Neutrophil (primary cell): ENCODE measurements around the gene TOMM70.

Experiments used
- H3K27ac ChIP-seq: fragments of 200-600 bp; sonication (generic); 2 replicates; pipeline ENCODE4 v1.5.1; 2016; ENCODE audit warnings: mild to moderate bottlenecking, moderate library complexity
- H3K27me3 ChIP-seq: fragments of 200-600 bp; sonication (generic); 2 replicates; pipeline ENCODE4 v1.6.0; 2016; ENCODE audit warnings: mild to moderate bottlenecking
- H3K36me3 ChIP-seq: fragments of 200-600 bp; sonication (generic); 2 replicates; pipeline ENCODE4 v1.5.1; 2017
- H3K4me1 ChIP-seq, 2 experiments: fragments of 200-600 bp in 1 of 2; sonication (generic) in 1 of 2; 1 replicate in 1 of 2; 2 replicates in 1 of 2; pipeline versions ENCODE4 v1.5.1 to v1.6.1; 2013 to 2016; ENCODE audit warnings: low read depth in 1 of 2, low read length in 1 of 2, mild to moderate bottlenecking in 1 of 2, moderate library complexity in 1 of 2; ENCODE audit not compliant: control insufficient read depth in 1 of 2, insufficient read depth in 1 of 2
- H3K4me3 ChIP-seq, 2 experiments: fragments of 200-600 bp in 1 of 2; sonication (generic) in 1 of 2; 1 replicate in 1 of 2; 2 replicates in 1 of 2; pipeline ENCODE4 v1.5.1; 2013 to 2016; ENCODE audit warnings: low read depth in 1 of 2, low read length in 1 of 2, mild to moderate bottlenecking in 1 of 2, moderate library complexity in 1 of 2
- H3K9me3 ChIP-seq: fragments of 200-600 bp; sonication (generic); 2 replicates; pipeline ENCODE4 v1.5.1; 2016
- TF ChIP-seq, protein P1 (sequence below): fragments of 200-600 bp; sonication (generic); IDR thresholded peaks from 2 replicates; pipeline ENCODE4 v1.5.1; 2016; ENCODE audit warnings: antibody characterized with exemption

The TOMM70 gene

DNA sequence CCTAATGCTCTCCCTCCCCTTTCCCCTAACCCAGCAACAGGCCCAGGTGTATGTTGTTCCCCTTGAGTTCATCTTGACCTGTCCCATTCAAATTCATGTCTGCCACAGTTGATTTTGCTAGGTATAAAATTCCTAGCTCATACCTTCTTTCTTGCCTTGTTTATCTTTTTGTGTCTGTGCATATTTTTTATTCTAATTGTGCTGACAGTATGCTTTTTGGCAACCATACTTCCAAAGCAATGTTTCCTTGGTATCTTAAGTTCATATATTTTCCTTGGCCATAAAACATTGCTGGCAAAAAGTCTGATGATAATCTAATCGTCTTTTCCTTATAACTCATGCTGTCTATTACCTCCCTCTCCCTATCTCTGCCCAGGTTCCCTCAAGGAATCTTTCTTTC is 16.0 kb upstream of the TOMM70 start:
- Histone ChIP-seq H3K4me1 (no peaks in the 10 kb centered on the region), H3K27ac (no peak overlapping the region), H3K4me3 (no peak overlapping the region), H3K36me3 (no peaks in the 10 kb centered on the region), H3K9me3 (no peaks in the 10 kb centered on the region), H3K27me3 (no peaks in the 10 kb centered on the region)
- TF ChIP-seq, protein P1, sequence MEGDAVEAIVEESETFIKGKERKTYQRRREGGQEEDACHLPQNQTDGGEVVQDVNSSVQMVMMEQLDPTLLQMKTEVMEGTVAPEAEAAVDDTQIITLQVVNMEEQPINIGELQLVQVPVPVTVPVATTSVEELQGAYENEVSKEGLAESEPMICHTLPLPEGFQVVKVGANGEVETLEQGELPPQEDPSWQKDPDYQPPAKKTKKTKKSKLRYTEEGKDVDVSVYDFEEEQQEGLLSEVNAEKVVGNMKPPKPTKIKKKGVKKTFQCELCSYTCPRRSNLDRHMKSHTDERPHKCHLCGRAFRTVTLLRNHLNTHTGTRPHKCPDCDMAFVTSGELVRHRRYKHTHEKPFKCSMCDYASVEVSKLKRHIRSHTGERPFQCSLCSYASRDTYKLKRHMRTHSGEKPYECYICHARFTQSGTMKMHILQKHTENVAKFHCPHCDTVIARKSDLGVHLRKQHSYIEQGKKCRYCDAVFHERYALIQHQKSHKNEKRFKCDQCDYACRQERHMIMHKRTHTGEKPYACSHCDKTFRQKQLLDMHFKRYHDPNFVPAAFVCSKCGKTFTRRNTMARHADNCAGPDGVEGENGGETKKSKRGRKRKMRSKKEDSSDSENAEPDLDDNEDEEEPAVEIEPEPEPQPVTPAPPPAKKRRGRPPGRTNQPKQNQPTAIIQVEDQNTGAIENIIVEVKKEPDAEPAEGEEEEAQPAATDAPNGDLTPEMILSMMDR = no peak

- H3K4me1 ChIP-seq = no peaks in the 10 kb centered on the region
- no peak overlapping the region for H3K4me3 ChIP-seq
- no peak overlapping the region for H3K27ac ChIP-seq
- TF ChIP-seq, protein P1 = no peak
- H3K27me3 ChIP-seq = no peaks in the 10 kb centered on the region
- no peaks in the 10 kb centered on the region for H3K36me3 ChIP-seq
- no peaks in the 10 kb centered on the region for H3K9me3 ChIP-seq
Measured at GRCh38 chr3:100416176-100416575, 15.3 kb upstream of the TOMM70 start.

- H3K27ac ChIP-seq = no peak overlapping the region
- no peaks in the 10 kb centered on the region for H3K36me3 ChIP-seq
- TF ChIP-seq, protein P1 = no peak
- no peak overlapping the region for H3K4me3 ChIP-seq
- H3K27me3 ChIP-seq = no peaks in the 10 kb centered on the region
- no peaks in the 10 kb centered on the region for H3K9me3 ChIP-seq
- no peaks in the 10 kb centered on the region for H3K4me1 ChIP-seq
Measured at GRCh38 chr3:100413613-100414012, 12.7 kb upstream of the TOMM70 start.

DNA sequence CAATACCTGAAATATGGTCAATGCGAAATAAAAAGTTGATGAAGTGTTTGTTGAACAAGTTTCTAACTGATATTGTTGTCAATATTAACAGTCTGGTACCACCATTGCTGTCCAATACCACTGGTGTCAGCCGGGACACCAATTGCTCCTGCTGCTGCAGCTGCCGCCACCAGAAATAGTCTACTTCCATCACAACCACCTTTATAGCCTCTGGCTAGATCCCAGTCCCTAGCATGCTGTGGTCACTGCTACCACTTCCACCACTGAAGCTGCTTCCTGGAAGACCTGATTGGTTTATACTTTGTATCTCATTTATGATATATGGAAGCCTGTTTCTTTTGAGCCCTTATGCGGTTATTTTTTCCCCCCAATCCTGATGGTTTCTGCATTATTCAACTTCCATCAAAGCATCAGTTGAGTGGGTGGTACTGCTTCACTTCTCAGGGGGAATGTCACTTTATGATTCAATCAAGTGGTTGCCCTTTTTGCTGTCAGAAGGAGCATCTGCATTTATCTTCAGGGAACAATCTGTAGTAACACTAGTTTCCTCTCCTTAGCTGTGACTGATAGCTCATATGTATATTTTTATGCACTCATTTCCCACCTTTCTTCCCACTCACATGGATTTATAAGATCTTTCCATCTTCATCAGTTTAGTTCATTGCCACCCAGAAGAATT is 12.2 kb upstream of the TOMM70 start:
- TF ChIP-seq, protein P1 = no peak
- H3K4me1 ChIP-seq = no peaks in the 10 kb centered on the region
- no peaks in the 10 kb centered on the region for H3K36me3 ChIP-seq
- no peak overlapping the region for H3K4me3 ChIP-seq
- H3K9me3 ChIP-seq = no peaks in the 10 kb centered on the region
- no peak overlapping the region for H3K27ac ChIP-seq
- no peaks in the 10 kb centered on the region for H3K27me3 ChIP-seq

DNA sequence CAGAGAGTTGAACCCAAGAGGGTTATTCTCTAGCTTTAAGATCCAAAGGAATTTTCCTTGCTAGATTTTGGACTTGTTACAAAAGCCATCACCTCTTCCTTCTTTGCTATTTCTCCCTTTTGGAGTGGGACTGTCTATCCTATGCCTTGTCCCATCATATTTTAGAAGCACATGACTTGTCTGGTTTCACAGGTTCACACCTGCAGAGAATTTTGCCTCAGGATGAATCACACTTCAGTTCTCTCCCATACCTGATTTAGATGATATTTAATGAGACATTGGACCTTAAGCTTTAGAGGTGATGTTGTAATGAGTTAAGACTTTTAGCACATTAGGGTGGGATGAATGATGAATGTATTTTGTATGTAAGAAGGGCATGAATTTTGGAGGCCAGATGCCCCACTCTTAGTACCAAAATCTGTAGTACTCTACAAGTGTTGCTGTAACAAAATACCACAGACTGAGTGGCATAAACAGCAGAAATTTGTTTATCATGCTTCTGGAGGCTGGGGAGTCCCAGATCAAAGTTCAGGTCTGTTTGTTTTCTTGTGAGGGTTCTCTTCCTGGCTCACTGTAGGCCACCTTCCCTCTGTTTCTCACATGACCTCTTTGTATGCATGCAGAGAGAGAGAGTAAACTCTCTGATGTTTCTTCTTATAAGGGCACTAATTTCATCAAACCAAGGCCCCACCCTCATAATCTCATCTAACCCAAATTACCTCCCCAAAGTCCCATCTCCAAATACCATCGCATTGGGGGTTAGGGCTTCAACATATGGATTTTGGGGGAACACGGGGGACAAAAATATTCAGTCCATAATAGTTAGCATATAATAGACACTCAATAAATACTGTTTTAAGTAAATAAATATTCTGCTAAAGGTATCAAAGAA is 10.4 kb upstream of the TOMM70 start:
- H3K27me3 ChIP-seq = no peaks in the 10 kb centered on the region
- no peak overlapping the region for H3K4me3 ChIP-seq
- no peaks in the 10 kb centered on the region for H3K4me1 ChIP-seq
- no peak overlapping the region for H3K27ac ChIP-seq
- TF ChIP-seq, protein P1 = no peak
- no peaks in the 10 kb centered on the region for H3K36me3 ChIP-seq
- peaks cover 7% of the 10 kb centered on the region for H3K9me3 ChIP-seq
